Stimulated activated CD4-positive, alpha-beta T cell treated with anti-CD3 and anti-CD28 coated beads, TNF-alpha, amount 100 ng/mL, for 1 hour (primary cell): ENCODE measurements around the gene ZNF511.

Experiments used
- DNase-seq, 3 donors: peaks; one replicate each; pipeline ENCODE4 v3.0.0-alpha.2; 2020; ENCODE audit warnings: low read depth in 3 of 3, low spot score in 1 of 3

Gene ZNF511

DNA sequence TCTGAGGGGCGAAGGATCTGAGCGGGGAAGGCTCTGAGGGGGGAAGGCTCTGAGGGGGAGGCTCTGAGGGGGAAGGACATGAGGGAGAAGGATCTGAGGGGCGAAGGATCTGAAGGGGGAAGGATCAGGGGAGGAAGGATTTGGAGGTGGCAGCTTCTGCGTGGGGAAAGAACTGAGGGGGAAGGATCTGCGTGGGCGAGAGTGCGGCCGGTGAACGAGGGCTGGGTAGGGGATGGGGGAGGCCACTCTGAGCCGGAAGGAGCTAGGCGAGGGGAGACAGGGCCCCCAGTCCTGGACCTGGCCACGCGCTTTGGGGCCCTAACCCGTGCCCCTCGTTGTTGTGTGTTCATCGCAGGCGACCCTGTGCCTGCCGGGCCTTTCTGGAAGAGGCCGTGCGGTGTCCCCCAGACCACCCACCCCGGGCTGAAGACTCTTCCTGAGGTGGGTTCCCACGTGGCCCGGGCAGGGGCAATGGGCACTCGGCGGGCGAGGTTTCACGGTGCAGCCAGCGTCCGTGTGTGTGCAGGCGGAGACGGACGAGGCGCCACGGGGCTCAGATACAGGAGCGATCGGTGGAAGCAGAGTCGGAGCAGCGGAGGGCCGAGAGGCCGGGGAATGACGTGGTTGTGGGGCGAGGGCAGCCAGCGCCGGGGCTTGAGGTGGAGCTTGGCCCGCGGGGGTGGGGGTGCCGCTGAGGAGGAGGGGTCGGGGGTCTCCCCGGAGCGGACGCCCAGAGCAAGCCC, 26.0 kb downstream of the ZNF511 start:
- DNase-seq, result no peak

DNA sequence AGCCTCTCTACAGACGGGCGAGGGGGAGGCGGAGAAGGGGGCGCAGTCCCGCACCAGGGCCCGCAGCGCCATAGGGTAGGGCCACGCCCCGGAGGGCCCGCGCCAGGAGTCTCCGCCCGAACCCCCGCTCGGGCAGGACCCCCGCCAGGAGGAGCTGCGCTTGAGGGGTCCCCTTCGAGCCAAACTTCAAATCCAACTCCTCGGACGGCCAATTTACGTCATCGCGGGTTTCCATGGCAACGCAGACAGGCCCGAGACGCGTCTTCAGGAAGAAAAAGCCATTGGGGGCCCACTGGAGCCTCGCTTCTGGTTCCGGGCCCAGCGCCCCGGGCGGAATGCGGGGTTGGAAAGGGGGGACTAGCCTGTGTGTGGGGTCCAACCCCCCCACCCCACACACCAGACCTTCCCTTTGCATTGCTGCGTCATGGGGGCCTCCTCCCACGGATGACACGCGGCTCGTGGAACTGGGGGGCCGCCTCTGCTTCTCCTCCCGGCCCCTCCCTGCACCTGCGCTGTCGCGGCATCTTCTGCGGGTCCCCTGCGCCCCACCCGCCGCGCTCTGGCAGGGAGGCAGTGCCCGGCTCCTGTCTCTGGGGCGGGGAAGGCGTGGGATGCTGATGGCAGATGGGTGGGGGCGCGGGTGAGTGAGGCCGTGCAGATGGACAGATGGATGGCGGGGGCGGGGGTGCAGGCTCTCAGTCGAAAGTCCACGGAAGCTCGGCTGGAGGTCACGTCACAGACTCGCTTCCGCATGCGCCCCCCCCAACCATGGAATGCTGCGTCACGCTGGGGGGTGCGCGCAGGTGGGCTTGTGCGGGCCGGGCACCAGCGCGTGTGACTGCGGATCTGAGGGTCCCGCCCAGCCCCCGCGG, 26.8 kb downstream of the ZNF511 start:
- DNase-seq, result peak; percentile 45 to 58 (median 51)

DNA sequence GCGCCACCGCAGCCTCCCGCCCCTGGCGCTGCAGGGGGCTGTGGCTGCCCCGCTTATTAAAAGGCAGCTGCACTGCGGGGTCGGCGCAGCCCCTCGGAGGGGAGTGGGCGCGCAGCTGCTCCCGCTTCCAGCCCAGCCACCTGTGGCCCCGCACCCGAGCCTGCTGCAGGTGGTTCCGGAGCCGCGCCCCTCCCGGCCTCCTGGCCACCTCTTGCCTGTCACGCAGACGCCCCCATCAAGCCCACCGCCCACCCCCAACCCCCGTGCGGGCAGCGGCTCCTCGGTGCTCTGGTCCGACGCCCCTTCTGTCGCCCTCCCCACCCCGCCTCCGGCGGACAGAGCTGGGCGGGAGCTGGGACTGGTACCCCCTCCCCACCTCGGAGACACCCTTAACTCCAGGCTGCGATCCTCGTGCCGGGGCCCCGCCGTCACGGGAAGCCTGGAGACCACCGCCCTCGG, 27.4 kb downstream of the ZNF511 start:
- no peak for DNase-seq

DNA sequence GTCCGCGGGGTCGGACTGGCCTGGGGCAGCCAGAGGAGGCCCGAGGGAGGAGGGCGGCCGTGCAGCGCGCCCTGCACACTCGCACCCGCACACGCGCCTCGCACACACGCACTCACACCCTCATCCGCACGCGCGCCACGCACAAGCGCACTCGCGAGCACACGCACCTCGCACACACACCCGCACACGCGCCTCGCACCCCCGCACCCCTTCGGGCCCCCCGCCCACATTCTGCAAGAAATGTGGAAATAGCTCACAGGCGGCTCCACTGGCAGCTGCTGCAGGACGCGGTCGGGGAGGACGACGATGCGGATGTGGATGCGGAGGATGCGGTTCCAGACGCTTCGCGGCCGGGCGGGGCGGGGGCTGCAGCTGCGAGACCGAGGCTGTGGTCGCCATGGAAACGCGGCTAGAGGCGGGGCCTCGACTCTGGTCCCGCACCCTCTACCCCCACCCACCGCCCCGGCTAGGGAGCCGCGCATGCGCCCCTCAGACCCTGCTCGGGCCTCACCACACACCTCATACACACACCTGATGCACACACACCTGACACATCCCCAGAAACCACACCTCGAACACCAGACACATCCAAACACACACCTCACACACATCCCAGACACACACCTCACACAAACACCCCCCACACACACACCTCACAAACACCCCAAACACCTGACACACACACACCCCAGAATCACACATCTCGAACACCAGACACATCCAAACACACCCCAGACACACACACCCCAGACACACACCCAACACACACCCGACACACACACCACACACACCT, 28.1 kb downstream of the ZNF511 start, which contains the start of gene CALY:
Gene CALY (minus strand): TSS at position 320 of the 793 bp plus-strand sequence. CDS start 7,907 bp downstream, outside the sequence.
- DNase-seq, result peak; percentile 46 to 74 (median 61)

DNA sequence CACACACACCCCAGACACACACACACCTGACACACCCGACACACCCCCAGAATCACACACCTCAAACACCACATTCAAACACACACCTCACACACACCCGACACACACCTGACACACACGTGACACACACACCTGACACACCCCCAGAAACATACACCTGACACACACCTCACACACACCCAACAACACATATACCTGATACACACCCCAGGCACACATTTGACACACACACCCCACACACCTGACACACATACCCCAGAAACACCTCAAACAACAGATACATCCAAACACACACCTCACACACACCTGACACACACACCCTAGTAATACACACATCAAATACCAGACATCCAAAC, 28.6 kb downstream of the ZNF511 start:
- no peak for DNase-seq

DNA sequence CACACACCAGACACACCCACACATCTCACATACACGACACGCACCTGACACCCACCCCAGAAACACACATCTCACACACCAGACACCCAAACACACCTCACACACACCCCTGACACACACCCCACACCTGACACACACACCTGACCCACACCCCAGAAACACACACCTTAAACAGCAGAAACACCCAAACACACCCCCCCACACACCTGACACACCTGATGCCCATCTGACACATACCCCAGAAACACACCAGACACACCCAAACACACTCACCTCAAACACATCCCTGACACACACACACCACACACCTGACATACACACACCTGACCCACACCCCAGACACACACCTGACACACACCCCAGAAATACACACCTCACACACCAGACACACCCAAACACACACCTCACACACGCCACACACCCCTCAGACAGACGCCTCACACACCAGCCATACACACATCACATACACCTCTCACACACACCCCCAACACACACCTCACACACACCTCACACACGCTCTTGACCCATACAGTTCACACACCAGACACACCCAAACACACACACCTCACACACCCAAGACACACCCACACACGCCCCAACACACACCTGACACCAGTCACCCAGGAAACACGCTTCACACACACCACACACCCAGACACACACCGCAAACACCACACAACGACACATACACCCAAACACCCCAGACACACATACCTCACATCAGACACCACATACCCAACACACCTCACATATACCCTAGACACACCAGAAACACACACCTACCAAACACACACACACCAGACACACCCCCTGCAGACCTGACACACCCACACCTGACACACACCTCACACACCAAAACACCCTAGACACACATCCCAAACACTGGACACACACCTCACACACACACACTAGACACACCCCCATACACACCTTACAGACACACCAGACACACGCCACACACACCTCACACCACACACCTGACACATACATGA, 29.7 kb downstream of the ZNF511 start:
- no peak for DNase-seq

DNA sequence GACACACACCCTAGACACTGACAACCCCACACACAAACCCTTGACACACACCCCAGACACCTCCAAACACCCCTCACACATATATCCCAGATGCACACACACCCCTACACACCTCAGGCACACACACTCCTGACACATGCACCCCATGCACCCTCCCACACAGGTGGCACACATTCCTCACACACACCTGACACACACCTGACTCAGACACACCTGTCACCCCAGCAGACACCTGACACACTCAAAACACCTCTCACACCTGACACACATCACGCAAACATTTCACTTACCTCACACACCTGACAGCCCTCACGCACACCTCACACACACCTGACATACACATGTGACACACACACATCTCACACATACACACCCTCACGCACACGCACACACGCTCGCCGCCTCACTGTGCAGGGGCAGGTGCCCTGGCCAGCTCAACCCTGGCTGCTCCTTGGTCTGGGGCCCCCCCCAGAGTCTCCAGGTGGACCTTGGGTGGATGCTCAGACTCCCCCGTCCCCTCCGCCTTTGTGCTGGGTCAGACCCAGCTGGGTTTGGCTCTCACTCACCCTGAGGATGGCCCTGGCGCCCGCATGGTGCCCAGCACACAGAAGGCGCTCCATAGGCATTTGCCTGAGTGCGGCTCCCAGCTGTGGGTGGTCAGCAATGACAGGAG, 31.1 kb downstream of the ZNF511 start:
- DNase-seq, result no peak

DNA sequence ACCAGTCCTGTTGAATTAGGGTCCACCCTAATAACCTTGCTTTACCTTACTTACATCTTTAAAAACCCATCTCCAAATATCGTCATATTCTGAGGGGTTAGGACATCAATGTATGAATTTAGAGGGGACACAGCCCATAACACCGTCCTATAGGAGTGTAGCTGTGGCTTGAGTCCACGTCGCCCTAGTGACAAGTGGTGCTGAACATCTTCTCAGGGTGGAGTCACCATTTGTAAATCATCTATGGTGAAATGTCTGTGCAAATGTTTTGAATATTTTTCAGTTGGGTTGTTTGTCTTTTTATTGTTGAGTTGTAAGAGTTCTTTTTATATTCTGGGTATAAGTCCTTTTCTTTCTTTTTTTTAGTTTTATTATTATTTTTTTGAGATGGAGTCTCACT, 33.3 kb downstream of the ZNF511 start:
- DNase-seq, result no peak

DNA sequence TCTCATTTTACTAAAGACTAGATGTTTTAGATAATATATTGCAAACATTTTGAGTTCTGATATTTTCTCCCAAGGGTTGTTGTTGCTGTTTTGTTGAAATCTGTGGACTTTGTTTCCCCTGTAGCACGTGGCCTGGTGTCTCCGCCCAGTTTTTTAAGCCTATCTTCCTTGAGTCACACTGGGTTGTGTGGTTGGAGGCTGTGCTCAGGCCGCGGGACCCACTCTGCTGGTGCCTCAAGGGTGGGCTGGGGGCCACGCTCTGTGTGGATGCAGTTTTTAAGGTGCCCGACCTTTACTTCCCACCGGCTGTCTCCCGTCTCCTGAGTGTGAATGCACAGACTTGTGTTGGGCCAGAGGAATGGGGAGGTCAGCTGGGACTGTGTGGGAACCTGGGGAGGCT, 34.2 kb downstream of the ZNF511 start:
- DNase-seq, result no peak

DNA sequence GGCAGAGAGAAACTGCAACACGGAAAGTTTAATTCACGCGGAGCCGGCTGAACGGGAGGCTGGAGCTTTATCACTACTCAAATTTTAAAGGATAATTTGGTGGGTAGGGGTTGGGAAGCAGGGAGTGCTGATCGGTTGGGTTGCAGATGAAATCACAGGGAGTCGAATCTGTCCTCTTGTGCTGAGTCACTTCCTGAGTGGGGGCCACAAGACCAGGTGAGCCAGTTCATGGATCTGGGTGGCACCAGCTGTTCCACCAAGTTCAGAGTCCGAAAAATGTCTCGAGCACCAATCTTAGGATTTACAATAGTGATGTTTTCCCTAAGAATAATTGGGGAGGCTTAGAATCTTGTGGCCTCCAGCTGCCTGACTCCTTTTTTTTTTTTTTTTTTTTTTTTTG, 34.8 kb downstream of the ZNF511 start:
- DNase-seq, result no peak

DNA sequence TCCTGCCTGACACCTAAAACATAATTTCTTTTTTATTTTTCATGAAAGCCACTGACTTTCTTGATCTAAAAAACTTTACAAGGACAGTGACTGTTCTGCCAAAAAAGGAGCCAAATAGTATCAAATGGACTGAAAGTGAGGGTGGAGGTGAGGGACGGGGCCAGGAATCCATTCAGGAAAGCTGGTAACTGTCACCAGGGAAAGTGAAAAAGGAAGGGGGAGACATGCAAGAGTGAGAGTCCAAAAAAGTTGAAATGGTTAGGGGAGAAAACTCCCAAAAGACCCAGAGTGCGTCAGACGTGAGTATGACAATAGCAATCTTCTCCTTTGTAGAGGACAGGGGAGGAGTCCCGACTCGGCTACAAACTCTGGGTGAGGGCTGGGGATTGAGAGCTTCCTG, 35.5 kb downstream of the ZNF511 start:
- no peak for DNase-seq

DNA sequence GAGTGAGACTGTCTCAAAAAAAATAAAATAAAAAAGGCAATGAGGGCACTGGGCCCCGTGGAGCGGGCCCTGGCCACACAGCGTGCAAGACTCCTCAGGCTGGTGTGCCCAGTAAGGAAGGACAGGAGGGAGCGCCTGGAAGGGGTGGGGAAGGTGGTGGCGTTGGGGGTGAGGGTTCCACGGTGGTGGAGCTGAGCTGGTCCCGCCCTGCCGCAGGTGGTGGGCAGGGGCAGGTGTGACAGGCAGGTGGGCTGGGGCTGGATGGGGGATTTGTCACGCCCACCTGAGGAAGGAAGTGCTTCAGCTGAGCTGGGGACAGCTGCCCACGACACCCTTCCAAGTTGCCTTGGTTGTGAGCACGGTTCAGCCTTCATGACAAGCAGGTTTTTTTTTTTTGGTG, 37.7 kb downstream of the ZNF511 start:
- no peak for DNase-seq

DNA sequence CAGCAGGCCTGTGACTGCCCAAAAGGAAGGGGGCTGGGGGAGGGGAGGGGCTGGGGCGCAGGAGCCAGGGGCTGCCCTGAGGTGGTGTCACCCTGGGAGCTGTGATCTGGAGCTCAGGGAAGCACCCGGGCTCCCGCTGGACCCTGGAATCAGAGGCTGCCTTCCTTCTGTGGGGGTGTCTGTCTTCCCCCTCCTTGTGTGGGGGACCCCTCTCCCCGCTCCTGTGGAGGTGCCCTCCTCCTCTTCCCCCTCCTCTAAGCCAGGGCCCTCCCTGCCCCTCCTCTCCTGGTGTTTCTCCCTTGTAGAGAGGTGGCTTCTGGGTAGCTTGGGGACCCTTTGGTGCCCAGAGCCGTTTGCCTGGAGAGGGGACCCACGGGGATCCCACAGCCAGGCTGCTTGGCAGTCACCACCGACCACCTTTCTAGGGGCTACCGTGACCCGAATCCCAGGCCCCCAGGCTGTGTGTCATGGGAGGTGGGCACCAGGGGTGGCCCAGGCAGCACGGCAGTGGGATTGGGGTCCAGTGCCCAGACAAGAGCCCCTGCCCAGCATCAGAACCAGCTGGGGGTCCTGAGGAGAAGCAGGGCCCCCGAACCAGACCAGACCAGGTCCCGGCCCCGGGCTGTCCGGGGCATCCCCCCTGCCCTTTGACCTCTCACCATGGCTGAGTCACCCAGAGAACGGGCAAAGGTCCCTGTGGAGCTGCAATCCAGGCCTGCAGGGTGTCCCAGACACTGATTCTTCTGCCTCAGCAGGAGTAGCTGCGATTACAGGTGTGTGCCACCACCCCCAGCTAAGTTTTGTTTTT, 39.2 kb downstream of the ZNF511 start:
- DNase-seq, result no peak

DNA sequence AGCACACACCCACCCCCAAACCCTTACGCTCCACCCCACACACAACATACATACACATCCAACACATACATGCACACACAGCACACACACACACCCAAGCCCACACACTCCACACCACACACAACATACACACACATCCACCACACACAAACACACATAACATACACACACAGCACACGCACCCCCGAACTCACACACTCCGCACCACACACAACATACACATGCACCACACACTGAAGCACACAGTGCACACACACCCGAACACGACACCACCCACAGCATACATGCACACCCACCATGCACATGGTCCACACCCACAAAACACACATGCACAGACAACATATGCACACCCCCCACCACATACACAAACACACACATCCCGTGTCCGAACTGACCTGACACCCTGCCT, 40.5 kb downstream of the ZNF511 start:
- DNase-seq, result no peak

DNA sequence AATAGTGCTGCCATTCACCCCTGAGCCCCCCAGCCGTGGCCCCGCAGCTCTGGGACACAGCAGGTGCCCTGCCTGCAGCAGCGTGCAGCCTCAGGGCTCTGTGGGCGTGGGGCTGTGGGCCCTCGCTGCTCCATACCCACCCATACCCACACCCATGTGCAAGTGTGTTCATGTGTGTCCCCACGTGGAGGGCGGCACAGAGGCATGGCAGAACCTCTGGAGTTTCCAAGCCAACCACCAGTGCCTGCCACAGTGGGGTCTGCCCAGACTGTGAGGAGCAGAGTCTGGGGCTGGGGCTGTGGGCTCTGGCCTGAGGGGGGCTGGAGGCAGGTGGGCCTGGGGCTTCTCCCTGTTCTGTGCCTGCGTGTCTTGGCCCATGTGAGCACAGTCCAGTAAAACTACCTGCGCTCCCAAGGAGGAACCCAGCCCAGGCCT, 40.9 kb downstream of the ZNF511 start:
- no peak for DNase-seq

DNA sequence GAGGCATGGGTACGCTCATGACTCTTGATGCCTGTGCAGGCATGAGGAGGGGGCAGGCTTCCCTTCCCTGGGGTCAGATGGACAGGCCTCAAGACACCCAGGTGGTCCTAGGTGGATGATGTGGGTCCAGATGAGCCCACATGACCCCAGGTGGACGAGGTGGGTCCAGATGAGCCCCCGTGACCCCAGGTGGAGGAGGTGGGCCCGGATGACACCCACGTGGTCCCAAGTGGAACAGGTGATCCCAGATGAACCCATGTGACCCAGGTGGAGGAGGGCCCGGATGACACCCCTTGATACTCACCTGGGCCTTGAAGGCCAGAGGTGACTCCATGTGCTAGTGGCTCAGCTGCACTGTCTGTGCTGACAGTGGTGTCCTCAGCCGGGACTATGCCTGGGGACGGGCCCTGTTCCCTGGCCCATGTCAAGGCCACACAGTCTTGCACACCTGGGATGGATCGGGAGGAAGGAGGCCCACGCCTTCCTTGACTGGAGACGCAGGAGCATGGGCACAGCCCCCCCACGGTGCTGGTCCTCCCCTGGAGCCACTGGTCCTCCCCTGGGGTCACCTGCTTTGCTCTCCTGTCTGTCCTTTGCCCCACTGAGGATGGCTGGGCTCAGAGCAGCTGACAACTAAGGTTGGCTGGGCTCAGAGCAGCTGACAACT, 41.7 kb downstream of the ZNF511 start:
- no peak for DNase-seq

DNA sequence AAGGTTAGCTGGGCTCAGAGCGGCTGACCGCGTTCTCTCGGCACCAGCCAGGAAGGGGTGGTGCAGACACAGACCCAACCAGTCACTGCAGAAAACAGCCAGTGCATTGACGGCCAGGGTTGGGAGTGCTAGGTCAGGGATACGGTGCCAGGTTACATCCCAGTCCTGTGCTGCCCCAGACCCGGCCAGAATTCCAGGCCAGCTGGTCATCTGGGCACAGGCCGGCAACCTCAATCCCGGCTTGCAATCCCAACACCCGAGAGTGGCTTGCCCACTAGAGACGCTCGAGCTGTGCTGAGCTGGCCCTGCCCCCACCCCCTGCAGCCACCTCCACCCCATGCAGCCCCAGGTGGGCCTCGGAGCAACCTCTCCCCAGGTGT, 42.2 kb downstream of the ZNF511 start:
- no peak for DNase-seq
